CD14-positive monocyte (primary cell): ENCODE results near the gene CRCP. TPM values are rescaled to one million over a fixed set of nuclear protein-coding genes. Genes with fewer than 3 reads are reported as not detected.

Source experiments
- DNase-seq, 3 donors: peaks; one replicate each; pipeline ENCODE4 v3.0.0-alpha.2; 2011 to 2022
- H2AFZ ChIP-seq: 2 replicates; pipeline ENCODE4 v1.6.0; 2012; ENCODE audit warnings: mild to moderate bottlenecking, low read depth, low read length, inconsistent platforms; ENCODE audit not compliant: insufficient read depth, poor library complexity, severe bottlenecking
- H3K27ac ChIP-seq, 2 donors: 1 replicate in 1 of 2; 2 replicates in 1 of 2; pipeline ENCODE4 v1.5.1; 2012 to 2013; ENCODE audit warnings: low read length in 2 of 2, control low read depth in 1 of 2, inconsistent platforms in 1 of 2, low read depth in 1 of 2, mild to moderate bottlenecking in 1 of 2
- H3K27me3 ChIP-seq, 2 donors: one replicate each; pipeline versions ENCODE4 v1.6.0 to v1.6.1; 2011 to 2013; ENCODE audit warnings: low read length in 2 of 2; ENCODE audit not compliant: control insufficient read depth in 2 of 2, insufficient read depth in 2 of 2
- H3K36me3 ChIP-seq, 2 donors: replicated peaks in 1 of 2; 1 replicate in 1 of 2; 2 replicates in 1 of 2; pipeline versions ENCODE4 v1.5.1 to v1.6.1; 2012 to 2013; ENCODE audit warnings: low read length in 2 of 2, control low read depth in 1 of 2, inconsistent platforms in 1 of 2, mild to moderate bottlenecking in 1 of 2; ENCODE audit not compliant: insufficient read depth in 2 of 2, control insufficient read depth in 1 of 2
- H3K4me1 ChIP-seq, 2 donors: 1 replicate in 1 of 2; 2 replicates in 1 of 2; pipeline versions ENCODE4 v1.5.1 to v1.6.1; 2012 to 2013; ENCODE audit warnings: low read length in 2 of 2, control low read depth in 1 of 2, inconsistent platforms in 1 of 2, mild to moderate bottlenecking in 1 of 2, moderate library complexity in 1 of 2; ENCODE audit not compliant: insufficient read depth in 2 of 2, control insufficient read depth in 1 of 2
- H3K4me2 ChIP-seq: replicated peaks from 2 replicates; pipeline ENCODE3; 2012; ENCODE audit warnings: low read length, moderate library complexity, mild to moderate bottlenecking; ENCODE audit not compliant: poor library complexity, severe bottlenecking; ENCODE audit errors: extremely low read depth
- H3K4me3 ChIP-seq, 3 experiments: fragments of 200-600 bp in 1 of 3; sonication (generic) in 1 of 3; replicated peaks in 1 of 3; 1 replicate in 2 of 3; 2 replicates in 1 of 3; pipeline ENCODE4 v1.5.1; 2011 to 2013; ENCODE audit warnings: low read length in 3 of 3, mild to moderate bottlenecking in 3 of 3, control low read depth in 2 of 3, low read depth in 2 of 3, inconsistent platforms in 1 of 3, moderate library complexity in 1 of 3
- H3K79me2 ChIP-seq: 2 replicates; pipeline ENCODE4 v1.6.0; 2012; ENCODE audit warnings: mild to moderate bottlenecking, control low read depth, inconsistent platforms, low read length, moderate library complexity; ENCODE audit not compliant: insufficient read depth
- H3K9ac ChIP-seq: 2 replicates; pipeline ENCODE4 v1.6.0; 2017; ENCODE audit warnings: low read length, mild to moderate bottlenecking; ENCODE audit not compliant: insufficient read depth, poor library complexity, severe bottlenecking
- H3K9me3 ChIP-seq, 2 donors: replicated peaks in 1 of 2; 1 replicate in 1 of 2; 2 replicates in 1 of 2; pipeline versions ENCODE4 v1.5.1 to v1.6.1; 2012 to 2013; ENCODE audit warnings: low read length in 2 of 2, control low read depth in 1 of 2; ENCODE audit not compliant: control insufficient read depth in 1 of 2, insufficient read depth in 1 of 2
- H4K20me1 ChIP-seq: 2 replicates; pipeline ENCODE4 v1.6.0; 2012; ENCODE audit warnings: mild to moderate bottlenecking, low read length, control low read depth, moderate library complexity; ENCODE audit not compliant: insufficient read depth
- H3K27ac Mint-ChIP-seq, 7 donors: one replicate each; pipeline ENCODE4 v1.8.0; 2020; ENCODE audit warnings: mild to moderate bottlenecking in 7 of 7, mixed read lengths in 7 of 7, moderate library complexity in 6 of 7, inconsistent platforms in 2 of 7
- H3K27me3 Mint-ChIP-seq, 3 donors: one replicate each; pipeline ENCODE4 v1.8.0; 2021 to 2022; ENCODE audit warnings: low read depth in 3 of 3, mild to moderate bottlenecking in 3 of 3, mixed read lengths in 3 of 3, moderate library complexity in 3 of 3, inconsistent platforms in 1 of 3
- H3K36me3 Mint-ChIP-seq, 2 donors: one replicate each; pipeline ENCODE4 v1.8.0; 2020; ENCODE audit warnings: mixed read lengths in 2 of 2, inconsistent platforms in 1 of 2, mild to moderate bottlenecking in 1 of 2
- H3K4me1 Mint-ChIP-seq: one replicate; pipeline ENCODE4 v1.8.0; 2020; ENCODE audit warnings: mild to moderate bottlenecking, mixed read lengths
- H3K4me3 Mint-ChIP-seq, 2 donors: one replicate each; pipeline ENCODE4 v1.8.0; 2020; ENCODE audit warnings: mild to moderate bottlenecking in 2 of 2, mixed read lengths in 2 of 2, moderate library complexity in 1 of 2
- H3K9me3 Mint-ChIP-seq, 7 donors: one replicate each; pipeline ENCODE4 v1.8.0; 2020 to 2022; ENCODE audit warnings: mixed read lengths in 7 of 7, mild to moderate bottlenecking in 6 of 7, moderate library complexity in 6 of 7, inconsistent platforms in 2 of 7
- WGBS: methylation state at CpG from one replicate; pipeline ENCODE4 v1.1.5; 2013; ENCODE audit warnings: missing lambda C conversion rate; ENCODE audit not compliant: insufficient coverage; 5-methylcytosine and 5-hydroxymethylcytosine counted together
- intact Hi-C, 2 donors: fragments of 100-400 bp; cut with micrococcal nuclease; formaldehyde crosslinking; loops; one replicate each; pipeline versions ENCODE4 v1.15.0 to v1.15.1; 2023
- polyA plus RNA-seq, 3 donors: library from polyadenylated mRNA; depleted of rRNA in 1 of 3; unstranded in 2 of 3; stranded (reverse) in 1 of 3; fragments of 300-500 nt in 2 of 3; fragments of >200 nt in 1 of 3; fragmentation: Illumina TruSeq in 2 of 3; gene quantifications; 1 replicate in 2 of 3; 2 replicates in 1 of 3; pipeline ENCODE4 v1.2.3, GENCODE V29; 2012 to 2021
- TF ChIP-seq, protein P1 (sequence below): fragments of 200-600 bp; IDR thresholded peaks from one replicate; pipeline ENCODE4 v1.8.0; 2022; ENCODE audit warnings: antibody characterized with exemption, mild to moderate bottlenecking

The CRCP gene
- polyA plus RNA-seq, 3 donors: 14.0 to 19.9 (median 15.5) TPM

DNA sequence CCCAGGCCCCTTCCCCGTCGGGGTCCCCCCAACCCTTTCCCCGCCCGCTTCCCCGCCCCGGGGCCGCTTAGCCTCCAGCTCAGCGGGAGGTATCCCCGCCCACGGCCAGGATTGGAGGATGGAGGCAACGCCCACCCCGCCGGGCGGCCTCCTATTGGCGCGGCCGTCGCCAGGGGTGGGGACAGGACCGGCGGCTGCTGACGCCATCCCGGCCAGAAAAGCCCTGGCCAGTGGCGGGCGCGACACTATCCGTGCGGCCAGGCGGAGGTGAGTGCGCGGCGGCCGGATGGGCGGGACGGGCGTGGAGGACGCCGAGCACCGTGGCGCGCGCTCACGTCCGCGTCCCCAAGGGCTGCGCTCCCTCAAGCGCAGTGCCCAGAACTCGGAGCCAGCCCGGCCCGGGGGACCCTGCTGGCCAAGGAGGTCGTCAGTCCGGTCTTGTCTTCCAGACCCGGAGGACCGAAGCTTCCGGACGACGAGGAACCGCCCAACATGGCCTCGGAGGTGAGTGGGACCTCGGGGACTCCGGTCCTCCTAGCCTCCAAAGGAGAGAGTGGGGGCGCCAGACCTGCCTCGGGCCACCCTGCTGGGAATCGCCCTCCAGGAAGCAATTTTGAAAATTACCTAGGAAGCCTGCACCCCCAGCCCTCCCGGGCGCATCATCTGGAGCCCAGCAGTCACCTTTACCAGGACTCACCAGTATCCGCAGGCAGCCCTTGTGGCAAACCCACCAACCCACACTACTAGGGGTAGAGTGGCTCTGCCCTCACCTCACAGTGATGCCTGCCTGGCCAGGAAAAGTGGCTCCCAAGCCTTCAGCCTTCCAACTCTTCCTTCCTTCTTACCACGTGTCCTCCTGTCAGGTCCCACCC, 38.8 kb upstream of the CRCP start, which contains the start of gene ASL:
ASL (plus strand) TSS at position 230 of the 872 bp plus-strand sequence; CDS start at position 493, 263 bp downstream.
- H3K4me2 ChIP-seq: peak within 1 kb of the TSS; percentile 98
- WGBS: under 1% methylated on average over 61 of the region's 67 CpGs
- peaks cover 2 to 8% of the 10 kb centered on the region in 2 donors for H3K36me3 ChIP-seq
- H3K27ac Mint-ChIP-seq: peak within 1 kb of the TSS; percentile 69 to 92 (median 86)
- peaks cover 17 to 19% of the 10 kb centered on the region in 2 donors for H3K4me1 ChIP-seq
- peak within 1 kb of the TSS; percentile 50 to 94 for H3K27ac ChIP-seq
- DNase-seq: peak; percentile 89 to 92 (median 89)
- H2AFZ ChIP-seq: peak within 1 kb of the TSS; percentile 91
- H3K27me3 ChIP-seq: no peaks in the 10 kb centered on the region
- no peaks in the 10 kb centered on the region for H3K9me3 Mint-ChIP-seq
- peaks cover 5 to 8% of the 10 kb centered on the region in 2 donors for H3K36me3 Mint-ChIP-seq
- peaks cover 27% of the 10 kb centered on the region for H3K79me2 ChIP-seq
- H4K20me1 ChIP-seq: peaks cover 2% of the 10 kb centered on the region
- H3K4me3 ChIP-seq: peak within 1 kb of the TSS; percentile 83 to 95 (median 95)
- peak within 1 kb of the TSS; percentile 81 to 90 for H3K4me3 Mint-ChIP-seq
- H3K4me1 Mint-ChIP-seq: peaks cover 17% of the 10 kb centered on the region
- H3K27me3 Mint-ChIP-seq: peaks cover 1 to 8% (median 4%) of the 10 kb centered on the region in 3 donors
- H3K9ac ChIP-seq: peak within 1 kb of the TSS; percentile 86
- TF ChIP-seq, protein P1, sequence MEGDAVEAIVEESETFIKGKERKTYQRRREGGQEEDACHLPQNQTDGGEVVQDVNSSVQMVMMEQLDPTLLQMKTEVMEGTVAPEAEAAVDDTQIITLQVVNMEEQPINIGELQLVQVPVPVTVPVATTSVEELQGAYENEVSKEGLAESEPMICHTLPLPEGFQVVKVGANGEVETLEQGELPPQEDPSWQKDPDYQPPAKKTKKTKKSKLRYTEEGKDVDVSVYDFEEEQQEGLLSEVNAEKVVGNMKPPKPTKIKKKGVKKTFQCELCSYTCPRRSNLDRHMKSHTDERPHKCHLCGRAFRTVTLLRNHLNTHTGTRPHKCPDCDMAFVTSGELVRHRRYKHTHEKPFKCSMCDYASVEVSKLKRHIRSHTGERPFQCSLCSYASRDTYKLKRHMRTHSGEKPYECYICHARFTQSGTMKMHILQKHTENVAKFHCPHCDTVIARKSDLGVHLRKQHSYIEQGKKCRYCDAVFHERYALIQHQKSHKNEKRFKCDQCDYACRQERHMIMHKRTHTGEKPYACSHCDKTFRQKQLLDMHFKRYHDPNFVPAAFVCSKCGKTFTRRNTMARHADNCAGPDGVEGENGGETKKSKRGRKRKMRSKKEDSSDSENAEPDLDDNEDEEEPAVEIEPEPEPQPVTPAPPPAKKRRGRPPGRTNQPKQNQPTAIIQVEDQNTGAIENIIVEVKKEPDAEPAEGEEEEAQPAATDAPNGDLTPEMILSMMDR: no peak
- no peaks in the 10 kb centered on the region for H3K9me3 ChIP-seq
- intact Hi-C loops: loop anchor here (2.0 to 10.0 kb wide), 3 partner anchors 39 to 91 kb away; partner anchors contain the start of genes CRCP (in 1 of the 2) and GUSB (in 1 of the 2)
